Endothelial cell of umbilical vein (primary cell): Measurements from ENCODE around the gene PHLPP1. TPM values are rescaled to one million over a fixed set of nuclear protein-coding genes. Genes with fewer than 3 reads are reported as not detected.
A peak's percentile ranks its signal among the peaks of the same experiment; 100 is the strongest.

ENCODE experiments used
- BruUV-seq: library from RNA; stranded (reverse); fragments of 400-500 nt; replicated peaks from 2 replicates; lab custom pipeline; 2021; lab: Mats Ljungman, UMichigan
- CTCF ChIA-PET: fragments of 300-600, 350-600 bp; sonication (Branson Sonifier 250); formaldehyde crosslinking; loops from one replicate; lab custom pipeline; 2021; ENCODE audit warnings: antibody characterized with exemption, inconsistent platforms; lab: Charles Lee
- POLR2A ChIA-PET: fragments of 300-600, 350-600 bp; sonication (Branson Sonifier 250); formaldehyde crosslinking; loops from one replicate; lab custom pipeline; 2021; ENCODE audit warnings: antibody characterized with exemption, inconsistent platforms; lab: Charles Lee
- DNase-seq: peaks from one replicate; pipeline ENCODE4 v3.0.0-alpha.2; 2011; ENCODE audit warnings: low read depth, low spot score
- FAIRE-seq: peaks from 2 replicates; lab custom pipeline; 2011; peaks lifted over from hg19 to GRCh38; lab: Jason Lieb, UNC
- H2AFZ ChIP-seq: 2 replicates; pipeline ENCODE4 v1.6.0; 2012; ENCODE audit warnings: low read depth, low read length, control low read depth, inconsistent platforms
- H3K27ac ChIP-seq: 2 replicates; pipeline ENCODE4 v1.5.1; 2011; ENCODE audit warnings: low read depth, mild to moderate bottlenecking, control low read depth, low read length, moderate library complexity; ENCODE audit not compliant: insufficient read depth
- H3K27me3 ChIP-seq, 2 experiments: 2 replicates each; pipeline versions ENCODE4 v1.6.0 to v1.6.1; 2011; ENCODE audit warnings: low read length in 2 of 2, mixed read lengths in 1 of 2; ENCODE audit not compliant: control insufficient read depth in 2 of 2, insufficient read depth in 2 of 2
- H3K36me3 ChIP-seq, 2 experiments: 2 replicates in 1 of 2; 3 replicates in 1 of 2; pipeline ENCODE4 v1.5.1; 2011; ENCODE audit warnings: low read length in 2 of 2, mild to moderate bottlenecking in 1 of 2, moderate library complexity in 1 of 2; ENCODE audit not compliant: control insufficient read depth in 2 of 2, insufficient read depth in 2 of 2; ENCODE audit errors: extremely low read depth in 1 of 2
- H3K4me1 ChIP-seq: 3 replicates; pipeline ENCODE4 v1.5.1; 2011; ENCODE audit warnings: mild to moderate bottlenecking, low read length; ENCODE audit not compliant: control insufficient read depth, insufficient read depth; ENCODE audit errors: extremely low read depth
- H3K4me2 ChIP-seq: 2 replicates; pipeline ENCODE4 v1.6.1; 2011; ENCODE audit warnings: low read length, control low read depth, mixed read lengths; ENCODE audit not compliant: insufficient read depth
- H3K4me3 ChIP-seq, 3 experiments: fragments of 200-600 bp in 1 of 3; sonication (generic), shearing (Covaris generic) in 1 of 3; replicated peaks in 1 of 3; 2 replicates each; pipeline ENCODE4 v1.5.1; 2011 to 2016; ENCODE audit warnings: control low read depth in 3 of 3, low read length in 3 of 3, mild to moderate bottlenecking in 2 of 3, inconsistent platforms in 1 of 3, low read depth in 1 of 3, moderate library complexity in 1 of 3; ENCODE audit not compliant: insufficient read depth in 1 of 3
- H3K79me2 ChIP-seq: 2 replicates; pipeline ENCODE4 v1.6.0; 2012; ENCODE audit warnings: low read length, inconsistent platforms; ENCODE audit not compliant: control insufficient read depth, insufficient read depth
- H3K9ac ChIP-seq: replicated peaks from 2 replicates; pipeline ENCODE3; 2011; ENCODE audit warnings: low read length, control low read depth; ENCODE audit not compliant: insufficient read depth; ENCODE audit errors: extremely low read depth
- H3K9me1 ChIP-seq: replicated peaks from 3 replicates; pipeline ENCODE4 v1.6.0; 2011; ENCODE audit warnings: mild to moderate bottlenecking, low read length; ENCODE audit not compliant: control insufficient read depth, insufficient read depth; ENCODE audit errors: extremely low read depth
- H3K9me3 ChIP-seq: replicated peaks from 2 replicates; pipeline ENCODE4 v1.5.1; 2012; ENCODE audit warnings: low read length, inconsistent platforms; ENCODE audit not compliant: control insufficient read depth, insufficient read depth
- H4K20me1 ChIP-seq: replicated peaks from 2 replicates; pipeline ENCODE3; 2011; ENCODE audit warnings: mild to moderate bottlenecking, low read length; ENCODE audit not compliant: control insufficient read depth, insufficient read depth; ENCODE audit errors: extremely low read depth
- EZH2 ChIP-seq: IDR thresholded peaks from 2 replicates; pipeline ENCODE4 v1.6.1; 2012; ENCODE audit warnings: borderline replicate concordance, low read depth, mild to moderate bottlenecking, moderate library complexity, low read length, inconsistent platforms; ENCODE audit not compliant: severe bottlenecking
- FOS ChIP-seq: IDR thresholded peaks from 2 replicates; pipeline ENCODE4 v1.6.1; 2011; ENCODE audit warnings: mild to moderate bottlenecking, low read length, moderate library complexity, borderline replicate concordance; ENCODE audit not compliant: insufficient read depth
- GATA2 ChIP-seq: IDR thresholded peaks from 2 replicates; pipeline ENCODE4 v1.7.0; 2011; ENCODE audit warnings: low read depth, mild to moderate bottlenecking, moderate library complexity, mixed read lengths, low read length; ENCODE audit not compliant: insufficient read length, insufficient read depth
- JUN ChIP-seq: IDR thresholded peaks from 2 replicates; pipeline ENCODE4 v1.6.1; 2011; ENCODE audit warnings: borderline replicate concordance, low read depth; ENCODE audit not compliant: insufficient read length, insufficient read depth
- MYC ChIP-seq: IDR thresholded peaks from one replicate; pipeline ENCODE4 v1.6.1; 2011; ENCODE audit warnings: mild to moderate bottlenecking, low read depth, low read length
- POLR2A ChIP-seq: IDR thresholded peaks from 2 replicates; pipeline ENCODE4 v1.6.1; 2012; ENCODE audit warnings: low read depth, mild to moderate bottlenecking, control low read depth, low read length
- POLR2AphosphoS5 ChIP-seq: IDR thresholded peaks from 2 replicates; pipeline ENCODE4 v1.6.1; 2012; ENCODE audit warnings: low read depth, mild to moderate bottlenecking, control low read depth, low read length, moderate library complexity; ENCODE audit not compliant: insufficient read depth
- dilution Hi-C: fragments of 300-500 bp; cut with MboI; formaldehyde crosslinking; loops from one replicate; pipeline ENCODE4 v1.15.0; 2019; ENCODE audit warnings: low sequenced_read_pairs; ENCODE audit not compliant: extremely low pct_ligation_motif_present
- intact Hi-C: fragments of 100-400 bp; cut with micrococcal nuclease; formaldehyde crosslinking; loops from one replicate; pipeline ENCODE4 v1.10.0; 2022
- polyA plus RNA-seq, 4 experiments: library from polyadenylated mRNA; depleted of rRNA in 3 of 4; stranded (reverse) in 3 of 4; unstranded in 1 of 4; fragments of >200 nt; gene quantifications; 2 replicates each; pipeline versions ENCODE4 v1.2.1 to v1.2.3, GENCODE V29; 2011 to 2012; ENCODE audit warnings: missing spikeins in 1 of 4
- total RNA-seq: library from RNA; stranded (reverse); gene quantifications from 2 replicates; pipeline ENCODE4 v1.2.3, GENCODE V29; 2021
- TF ChIP-seq, protein P1 (sequence below), 2 donors: IDR thresholded peaks; 1 replicate in 1 of 2; 2 replicates in 1 of 2; pipeline ENCODE4 v1.5.1; 2011; ENCODE audit warnings: low read length in 2 of 2, mild to moderate bottlenecking in 2 of 2, moderate library complexity in 2 of 2, control low read depth in 1 of 2, inconsistent platforms in 1 of 2, low read depth in 1 of 2; ENCODE audit not compliant: insufficient read depth in 1 of 2; ENCODE audit errors: extremely low read depth in 1 of 2
- TF ChIP-seq, protein P2 (sequence below): IDR thresholded peaks from 2 replicates; pipeline ENCODE4 v1.6.1; 2011; ENCODE audit not compliant: insufficient read depth, insufficient read length

PHLPP1 gene
- total and polyA plus RNA-seq, 2 donors (not counting 3 experiments of a cell fraction or from before 2014, with no cell fraction given), result 4.0 to 10.8 TPM

DNA sequence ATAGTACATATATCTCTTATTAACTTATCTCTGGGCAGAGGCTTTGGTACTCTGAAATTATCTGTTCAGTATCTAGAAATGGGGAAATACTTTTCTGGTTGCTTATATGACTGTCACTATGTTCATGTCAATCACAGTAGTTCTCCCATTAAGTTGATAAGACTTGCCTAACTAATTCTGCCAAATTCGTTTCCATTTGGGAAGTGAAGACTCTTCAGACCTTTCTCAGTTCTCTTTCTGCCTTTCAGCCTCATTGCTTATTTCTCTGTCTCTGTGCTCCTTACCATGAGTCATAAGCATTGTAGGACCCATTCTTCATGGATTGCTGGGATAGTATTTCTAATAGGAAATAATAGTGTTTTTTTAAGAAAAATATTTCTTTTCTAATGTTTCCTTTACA lies 113.5 kb downstream of the PHLPP1 start:
- FAIRE-seq, result no peak
- BruUV-seq, result no TSS peak
- CTCF ChIA-PET, result no interaction called here

DNA sequence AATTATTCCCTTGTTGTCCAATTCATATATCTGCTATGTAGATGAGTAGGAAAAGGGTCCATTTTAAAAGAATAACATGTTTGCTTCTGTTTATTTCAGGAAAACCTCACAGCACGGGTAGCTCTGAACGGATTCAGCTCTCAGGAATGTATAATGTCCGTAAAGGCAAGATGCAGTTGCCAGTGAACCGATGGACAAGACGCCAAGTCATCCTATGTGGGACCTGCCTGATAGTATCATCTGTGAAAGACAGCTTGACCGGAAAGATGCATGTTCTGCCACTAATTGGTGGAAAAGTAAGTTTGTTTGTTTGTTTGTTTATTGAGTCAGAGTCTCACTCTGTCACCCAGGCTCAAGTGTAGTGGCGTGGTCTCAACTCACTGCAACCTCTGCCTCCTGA lies 114.6 kb downstream of the PHLPP1 start:
- ChIA-PET POLR2A (no interaction called here), CTCF (no interaction called here)
- Histone ChIP-seq H3K4me3 (no peak overlapping the region), H3K27me3 (no peaks in the 10 kb centered on the region), H3K9me1 (no peaks in the 10 kb centered on the region), H2AFZ (no peak overlapping the region), H3K4me2 (no peak overlapping the region), H3K27ac (no peak overlapping the region), H3K4me1 (peaks cover 17% of the 10 kb centered on the region), H3K9ac (no peak overlapping the region), H3K79me2 (no peaks in the 10 kb centered on the region), H3K9me3 (no peaks in the 10 kb centered on the region), H4K20me1 (no peaks in the 10 kb centered on the region), H3K36me3 (no peaks in the 10 kb centered on the region)
- intact Hi-C loops (no loop called here), dilution Hi-C loops (no loop called here)
- FAIRE-seq, result no peak
- TF ChIP-seq, protein P1, sequence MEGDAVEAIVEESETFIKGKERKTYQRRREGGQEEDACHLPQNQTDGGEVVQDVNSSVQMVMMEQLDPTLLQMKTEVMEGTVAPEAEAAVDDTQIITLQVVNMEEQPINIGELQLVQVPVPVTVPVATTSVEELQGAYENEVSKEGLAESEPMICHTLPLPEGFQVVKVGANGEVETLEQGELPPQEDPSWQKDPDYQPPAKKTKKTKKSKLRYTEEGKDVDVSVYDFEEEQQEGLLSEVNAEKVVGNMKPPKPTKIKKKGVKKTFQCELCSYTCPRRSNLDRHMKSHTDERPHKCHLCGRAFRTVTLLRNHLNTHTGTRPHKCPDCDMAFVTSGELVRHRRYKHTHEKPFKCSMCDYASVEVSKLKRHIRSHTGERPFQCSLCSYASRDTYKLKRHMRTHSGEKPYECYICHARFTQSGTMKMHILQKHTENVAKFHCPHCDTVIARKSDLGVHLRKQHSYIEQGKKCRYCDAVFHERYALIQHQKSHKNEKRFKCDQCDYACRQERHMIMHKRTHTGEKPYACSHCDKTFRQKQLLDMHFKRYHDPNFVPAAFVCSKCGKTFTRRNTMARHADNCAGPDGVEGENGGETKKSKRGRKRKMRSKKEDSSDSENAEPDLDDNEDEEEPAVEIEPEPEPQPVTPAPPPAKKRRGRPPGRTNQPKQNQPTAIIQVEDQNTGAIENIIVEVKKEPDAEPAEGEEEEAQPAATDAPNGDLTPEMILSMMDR (IDR thresholded peaks at IDR 0.05; ENCODE audit: extremely low read depth in 1 of 2, insufficient read depth in 1 of 2, low read depth in 1 of 2, low read length in 2 of 2), result no peak
- TF ChIP-seq, protein P2, sequence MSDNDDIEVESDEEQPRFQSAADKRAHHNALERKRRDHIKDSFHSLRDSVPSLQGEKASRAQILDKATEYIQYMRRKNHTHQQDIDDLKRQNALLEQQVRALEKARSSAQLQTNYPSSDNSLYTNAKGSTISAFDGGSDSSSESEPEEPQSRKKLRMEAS, result no peak
- no peak for TF ChIP-seq FOS
- no peak for TF ChIP-seq POLR2A
- TF ChIP-seq EZH2, result no peak
- TF ChIP-seq MYC, result no peak
- no peak for TF ChIP-seq POLR2AphosphoS5
- no peak for TF ChIP-seq JUN
- TF ChIP-seq GATA2, result no peak
- BruUV-seq, result no TSS peak
- no peak for DNase-seq

More for the DNA sequence above, 113.5 kb downstream of the PHLPP1 start:
- H3K79me2 ChIP-seq, result no peaks in the 10 kb centered on the region
- no peak overlapping the region for H3K4me2 ChIP-seq
- TF ChIP-seq POLR2A, result no peak
- TF ChIP-seq FOS, result peak; percentile 59
- H3K9me3 ChIP-seq, result no peaks in the 10 kb centered on the region
- no peak overlapping the region for H3K9ac ChIP-seq
- dilution Hi-C loops (no loop called here), intact Hi-C loops (no loop called here)
- H3K27me3 ChIP-seq, result no peaks in the 10 kb centered on the region
- POLR2A ChIA-PET, result no interaction called here
- H3K9me1 ChIP-seq, result no peaks in the 10 kb centered on the region
- no peaks in the 10 kb centered on the region for H4K20me1 ChIP-seq
- DNase-seq, result peak; percentile 50
- H3K36me3 ChIP-seq, result no peaks in the 10 kb centered on the region
- no peak overlapping the region for H3K27ac ChIP-seq
- no peak overlapping the region for H2AFZ ChIP-seq
- H3K4me3 ChIP-seq, result no peak overlapping the region
- peaks cover 17% of the 10 kb centered on the region for H3K4me1 ChIP-seq
